ENCODE measurements around the gene USP30.
"Not testable (repeated sequence)": the region's sequence is repeated elsewhere in the genome, so short reads cannot be mapped to it uniquely, and the experiment has no call there.

The USP30 gene, protein sequence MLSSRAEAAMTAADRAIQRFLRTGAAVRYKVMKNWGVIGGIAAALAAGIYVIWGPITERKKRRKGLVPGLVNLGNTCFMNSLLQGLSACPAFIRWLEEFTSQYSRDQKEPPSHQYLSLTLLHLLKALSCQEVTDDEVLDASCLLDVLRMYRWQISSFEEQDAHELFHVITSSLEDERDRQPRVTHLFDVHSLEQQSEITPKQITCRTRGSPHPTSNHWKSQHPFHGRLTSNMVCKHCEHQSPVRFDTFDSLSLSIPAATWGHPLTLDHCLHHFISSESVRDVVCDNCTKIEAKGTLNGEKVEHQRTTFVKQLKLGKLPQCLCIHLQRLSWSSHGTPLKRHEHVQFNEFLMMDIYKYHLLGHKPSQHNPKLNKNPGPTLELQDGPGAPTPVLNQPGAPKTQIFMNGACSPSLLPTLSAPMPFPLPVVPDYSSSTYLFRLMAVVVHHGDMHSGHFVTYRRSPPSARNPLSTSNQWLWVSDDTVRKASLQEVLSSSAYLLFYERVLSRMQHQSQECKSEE

GRCh38 chr12:109052414-109053323 is at the start of gene USP30:
Gene USP30 (plus strand): TSS chr12:109052576. CDS start chr12:109052679, 103 bp downstream.
- DNase-seq, result peak; percentile 75

GRCh38 chr12:109004017-109004416 is 48.4 kb upstream of the USP30 start:
- DNase-seq, result no peak

DNA sequence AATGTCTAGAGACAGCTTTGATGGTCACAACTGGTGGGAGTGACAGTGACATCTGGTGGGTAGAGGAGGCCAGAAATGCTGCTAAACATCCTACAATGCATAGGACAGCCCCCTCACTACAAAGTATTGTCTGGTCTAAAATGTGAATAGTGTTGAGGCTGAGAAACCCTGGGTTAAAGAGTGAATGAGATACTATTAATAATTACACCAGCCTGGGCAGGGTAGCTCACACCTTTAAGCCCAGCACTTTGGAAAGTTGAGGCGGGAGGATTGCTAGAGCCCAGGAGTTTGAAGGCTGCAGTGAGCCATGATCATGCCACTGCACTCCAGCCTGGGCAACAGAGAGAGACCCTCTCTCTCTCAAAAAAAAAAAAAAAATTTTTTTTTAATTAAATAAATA is 42.6 kb upstream of the USP30 start:
- DNase-seq, result no peak

DNA sequence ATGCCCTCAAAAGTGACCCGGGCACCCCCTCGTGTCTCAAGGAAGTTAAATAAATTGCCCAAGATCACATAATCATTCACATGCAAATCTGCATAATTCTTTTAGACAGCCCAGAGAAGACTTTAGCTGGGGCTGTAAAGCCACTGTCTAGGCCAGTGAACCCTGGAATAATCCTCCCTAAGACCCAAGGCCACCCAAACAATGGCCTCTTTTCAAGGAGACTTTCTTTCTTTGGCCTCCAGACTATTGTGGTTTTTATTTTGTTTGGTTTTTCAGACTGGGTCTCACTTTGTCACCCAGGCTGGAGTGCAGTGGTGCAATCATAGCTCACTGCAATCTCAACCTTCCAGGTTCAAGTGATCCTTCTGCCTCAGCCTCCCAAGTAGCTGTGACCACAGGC is 42.1 kb upstream of the USP30 start:
- no peak for DNase-seq

DNA sequence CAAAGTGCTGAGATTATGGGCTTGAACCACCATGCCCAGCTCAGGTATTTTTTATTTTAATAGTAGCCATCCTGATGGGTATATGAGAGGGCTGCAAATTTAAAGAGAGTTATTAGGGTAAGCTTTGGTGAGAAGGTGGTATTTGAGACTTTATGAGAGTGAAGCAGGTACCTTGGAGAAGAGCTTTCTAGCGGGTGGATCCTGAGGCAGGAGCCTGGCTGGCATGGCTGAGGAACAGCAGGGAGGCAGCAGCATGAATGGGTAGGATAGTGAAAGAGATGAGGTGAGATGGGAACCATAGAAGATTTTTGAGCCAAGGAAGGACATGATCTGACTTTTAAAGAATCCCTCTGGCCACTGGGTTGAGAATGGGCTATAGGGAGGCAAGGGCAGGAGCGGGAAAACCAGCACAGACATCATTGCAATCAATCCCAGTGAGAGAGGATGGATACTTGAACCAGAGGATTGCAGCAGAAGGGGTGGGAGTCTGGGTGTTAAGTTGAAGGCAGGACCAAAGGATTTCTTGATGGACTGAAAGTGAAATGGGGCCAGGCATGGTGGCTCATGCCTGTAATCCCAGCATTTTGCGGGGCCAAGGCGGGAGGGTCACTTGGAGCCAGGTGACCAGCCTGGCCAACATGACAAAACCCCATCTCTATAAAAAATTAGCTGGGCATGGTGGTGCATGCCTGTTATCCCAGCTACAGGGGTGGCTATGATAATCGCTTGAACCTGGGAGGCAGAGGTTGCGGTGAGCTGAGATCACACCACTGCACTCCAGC is 37.2 kb upstream of the USP30 start:
- no peak for DNase-seq

DNA sequence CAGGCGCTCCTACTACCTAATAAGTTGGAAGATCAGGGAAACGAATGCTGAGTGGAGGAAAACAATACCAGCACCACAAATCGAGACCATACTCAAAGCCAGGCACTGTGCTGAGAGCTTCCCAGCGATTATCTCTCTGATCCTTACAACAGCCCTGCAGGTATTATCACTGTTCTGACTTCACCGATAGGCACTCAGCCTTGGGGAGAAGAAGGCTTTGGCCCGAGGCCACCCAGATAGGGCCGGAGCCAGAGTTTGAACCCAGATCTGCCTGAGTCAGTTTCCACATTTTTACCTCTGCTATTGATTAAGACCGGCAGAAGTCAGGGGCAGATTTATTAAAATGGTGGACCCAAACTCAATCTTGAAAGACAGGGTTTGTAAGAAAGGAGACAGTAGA is 36.4 kb upstream of the USP30 start:
- DNase-seq, result no peak

GRCh38 chr12:109016978-109017377 is 35.4 kb upstream of the USP30 start:
- DNase-seq, result no peak

DNA sequence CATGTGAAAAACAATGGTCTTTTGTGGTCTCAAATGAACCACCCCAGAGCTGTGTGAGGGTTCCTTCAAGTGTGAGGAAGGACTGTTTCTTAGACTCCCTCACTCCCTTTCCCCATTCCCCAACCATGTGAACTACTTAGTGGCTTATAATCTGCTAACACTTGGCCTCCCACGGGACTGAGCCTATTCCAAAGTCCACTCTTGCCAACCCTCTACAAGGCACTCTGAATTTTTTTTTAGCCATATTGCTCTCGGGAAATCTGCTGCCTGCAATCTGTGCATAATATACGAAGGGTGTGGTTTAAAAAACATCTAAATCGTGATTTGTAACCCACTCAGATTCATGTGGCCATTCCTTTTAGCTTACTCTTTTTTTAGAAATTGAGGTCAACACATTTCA is 34.1 kb upstream of the USP30 start:
- no peak for DNase-seq

- no peak for DNase-seq
Observed at GRCh38 chr12:109020146-109020795, 32.1 kb upstream of the USP30 start.

GRCh38 chr12:109020796-109021380 is 31.5 kb upstream of the USP30 start, which contains the start of gene SVOP:
Gene SVOP (minus strand): TSS chr12:109021068. CDS start chr12:109020868, 200 bp downstream.
- DNase-seq, result peak; percentile 70

GRCh38 chr12:109027767-109028166 is 24.6 kb upstream of the USP30 start:
- DNase-seq, result peak; percentile 69

DNA sequence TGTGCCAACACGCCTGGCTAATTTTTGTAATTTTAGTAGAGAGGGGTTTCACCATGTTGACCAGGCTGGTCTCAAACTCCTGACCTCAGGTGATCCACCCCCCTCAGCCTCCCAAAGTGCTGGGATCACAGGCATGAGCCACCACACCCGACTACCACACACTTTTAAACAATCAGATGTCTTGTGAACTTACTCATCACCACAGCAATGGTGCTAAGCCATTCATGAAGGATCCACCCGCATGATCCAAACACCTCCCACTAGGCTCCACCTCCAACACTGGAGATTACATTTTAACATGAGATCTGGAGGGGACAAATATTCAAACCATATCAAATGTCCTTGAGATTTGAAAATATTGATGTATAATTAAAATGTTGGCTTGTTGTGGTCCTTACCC is 23.8 kb upstream of the USP30 start:
- DNase-seq, result not testable (repeated sequence)

- no peak for DNase-seq
Observed at GRCh38 chr12:109029411-109029810, 23.0 kb upstream of the USP30 start.

DNA sequence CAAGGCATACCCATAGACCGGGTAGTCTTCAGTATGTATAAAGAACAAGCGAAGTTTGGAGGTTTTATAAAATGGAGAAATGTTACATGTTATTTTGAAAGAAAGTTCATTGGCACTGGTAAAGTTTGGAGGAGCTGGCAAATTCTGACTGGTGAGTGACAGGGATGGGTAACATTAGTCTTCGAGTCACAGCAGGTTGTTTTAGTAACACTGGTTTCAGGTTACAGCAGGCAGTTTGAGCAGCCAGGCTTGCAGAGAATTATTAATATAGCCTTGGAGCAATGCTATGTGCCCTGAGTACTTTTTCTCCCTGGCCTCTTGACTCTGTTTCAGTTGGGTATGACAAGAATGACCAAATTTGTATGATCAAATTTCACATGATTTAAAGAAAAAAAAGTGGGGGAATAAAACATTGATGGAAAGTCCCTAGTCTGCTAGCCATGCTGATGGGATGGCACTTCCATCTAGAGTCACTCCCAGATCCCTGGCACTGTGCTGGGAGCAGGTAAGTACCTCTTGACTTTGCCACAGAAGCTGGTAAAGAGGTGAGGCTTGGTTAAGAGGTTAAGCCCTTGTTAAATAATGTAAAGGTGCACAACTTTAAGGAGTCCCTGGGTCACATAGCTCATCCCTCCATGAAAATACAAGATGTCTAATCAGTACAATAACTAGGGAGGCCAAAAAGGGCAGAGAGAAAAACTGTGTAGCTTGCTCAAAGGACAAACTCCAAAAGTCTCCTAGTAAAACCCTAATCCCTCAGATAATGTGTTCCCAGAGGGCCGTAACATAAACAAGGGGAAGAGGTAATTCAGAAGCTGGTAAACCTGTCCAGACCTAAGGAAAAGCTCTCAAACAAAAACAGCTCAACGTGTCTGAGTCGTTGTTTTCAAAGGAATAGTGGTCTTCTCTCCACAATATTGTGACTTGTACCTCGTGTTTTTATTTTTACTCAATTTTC is 18.9 kb upstream of the USP30 start:
- DNase-seq, result no peak

- no peak for DNase-seq
Observed at GRCh38 chr12:109036975-109037374, 15.4 kb upstream of the USP30 start.

DNA sequence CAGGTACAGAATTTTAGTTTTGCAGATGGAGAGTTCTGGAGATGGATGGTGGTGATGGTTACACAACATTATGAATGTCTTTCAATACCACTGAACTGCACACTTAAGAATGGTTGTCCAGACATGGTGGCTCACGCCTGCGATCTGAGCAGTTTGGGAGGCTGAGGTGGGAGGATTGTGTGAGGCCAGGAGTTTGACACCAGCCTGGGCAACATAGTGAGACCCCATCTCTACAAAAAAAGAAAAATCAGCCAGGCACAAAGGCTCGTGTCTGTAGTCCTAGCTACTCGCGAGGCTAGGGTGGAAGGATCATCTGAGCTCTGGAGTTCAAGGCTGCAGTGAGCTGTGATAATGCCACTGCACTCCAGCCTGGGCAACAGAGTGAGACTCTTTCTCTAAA is 8.1 kb upstream of the USP30 start:
- DNase-seq, result no peak

DNA sequence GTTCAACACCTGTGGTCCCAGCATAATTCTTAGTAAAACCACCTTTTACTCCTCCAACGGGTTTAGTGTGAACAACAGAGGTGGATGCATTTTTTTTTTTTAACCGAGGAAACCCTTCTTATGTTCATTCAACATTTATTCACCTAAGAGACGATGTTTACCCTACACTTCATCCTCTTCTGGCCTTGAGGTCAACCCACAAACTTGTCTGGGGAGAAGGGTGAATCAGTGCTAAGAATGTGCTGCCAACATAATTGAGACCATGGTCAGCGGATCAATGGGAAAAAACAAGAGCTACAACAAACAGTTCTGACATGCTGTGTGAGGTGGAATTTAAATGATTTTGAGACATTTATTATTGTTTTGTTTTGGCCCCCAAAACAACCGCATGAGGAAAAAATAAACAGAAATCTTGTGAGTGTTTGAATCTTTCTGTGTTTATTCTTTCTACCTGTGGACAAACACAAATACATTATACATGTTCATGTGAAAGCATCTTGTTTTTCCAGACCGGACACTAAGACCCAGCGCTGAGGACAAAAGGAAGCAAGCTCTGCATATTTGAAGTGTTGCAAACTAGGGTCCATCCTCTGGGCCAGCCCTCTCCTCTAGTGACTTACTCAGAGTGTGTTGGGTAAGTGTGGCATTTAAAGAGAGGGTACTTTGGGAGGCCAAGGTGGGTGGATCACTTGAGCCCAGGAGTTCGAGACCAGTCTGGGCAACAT is 5.1 kb upstream of the USP30 start:
- no peak for DNase-seq

- DNase-seq, result not testable (repeated sequence)
Observed at GRCh38 chr12:109048706-109049105, 3.7 kb upstream of the USP30 start.

DNA sequence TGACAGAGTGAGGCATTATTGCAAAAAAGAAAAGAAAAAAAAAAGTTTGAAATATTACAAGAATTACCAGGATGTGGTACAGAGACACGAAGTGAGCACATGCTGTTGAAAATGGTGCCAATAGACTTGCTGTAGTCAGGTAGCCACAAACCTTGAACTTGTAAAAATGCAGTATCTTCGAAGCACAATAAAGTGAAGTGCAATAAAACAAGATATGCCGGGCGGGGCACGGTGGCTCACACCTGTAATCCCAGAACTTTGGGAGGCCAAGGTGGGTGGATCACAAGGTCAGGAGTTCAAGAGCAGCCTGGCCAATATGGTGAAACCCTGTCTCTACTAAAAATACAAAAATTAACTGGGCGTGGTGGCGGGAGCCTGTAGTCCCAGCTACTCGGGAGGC is 2.6 kb upstream of the USP30 start:
- peak; percentile 2 for DNase-seq

DNA sequence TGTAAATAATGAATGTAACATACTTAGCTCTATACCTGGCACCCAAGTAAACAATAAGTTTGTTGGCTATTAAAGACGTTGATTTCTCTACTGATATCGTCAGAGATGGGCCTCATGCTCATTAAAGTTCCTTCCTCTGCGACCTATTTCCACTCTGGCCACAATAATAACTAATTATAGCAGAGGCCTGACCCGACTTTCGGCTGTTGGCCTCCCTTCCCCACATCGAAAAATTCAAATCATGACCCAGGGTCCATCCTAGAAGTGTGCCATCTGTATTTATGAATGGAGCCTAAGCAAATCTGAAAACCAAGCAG is 321 bp upstream of the USP30 start:
- DNase-seq, result no peak
